Mesothelial cell of epicardium (in vitro differentiated cells): ENCODE data around the gene TREM1. TPM values are rescaled to one million over a fixed set of nuclear protein-coding genes. Genes with fewer than 3 reads are reported as not detected.

Experiments used
- DNase-seq, 2 experiments: peaks; one replicate each; pipeline ENCODE4 v3.0.0; 2021; ENCODE audit warnings: low spot score in 2 of 2; ENCODE audit not compliant: unreplicated experiment in 2 of 2
- H3K27ac Mint-ChIP-seq: 2 replicates; pipeline ENCODE4 v1.8.0; 2021; ENCODE audit warnings: mixed read lengths
- H3K27me3 Mint-ChIP-seq: 2 replicates; pipeline ENCODE4 v1.8.0; 2021; ENCODE audit warnings: low read depth, mixed read lengths
- H3K36me3 Mint-ChIP-seq: 2 replicates; pipeline ENCODE4 v1.8.0; 2021; ENCODE audit warnings: mixed read lengths
- H3K4me1 Mint-ChIP-seq: 2 replicates; pipeline ENCODE4 v1.8.0; 2021; ENCODE audit warnings: mixed read lengths
- H3K4me3 Mint-ChIP-seq: 2 replicates; pipeline ENCODE4 v1.8.0; 2021; ENCODE audit warnings: mild to moderate bottlenecking, moderate library complexity, mixed read lengths
- H3K9me3 Mint-ChIP-seq: 2 replicates; pipeline ENCODE4 v1.8.0; 2021; ENCODE audit warnings: mixed read lengths
- CTCF ChIP-seq: fragments of 200-600 bp; sonication (generic); IDR thresholded peaks from one replicate; pipeline ENCODE4 v1.5.0; 2021; ENCODE audit warnings: antibody characterized with exemption; ENCODE audit not compliant: unreplicated experiment
- total RNA-seq: library from RNA; stranded (reverse); gene quantifications from 3 replicates; pipeline ENCODE4 v1.2.1, GENCODE V29; 2021

TREM1 gene
- total RNA-seq, result 0.34 to 0.53 TPM in 2 of 3 replicates, not detected in the other

- H3K27ac Mint-ChIP-seq, result no peak within 1 kb of the TSS
- no peak for TF ChIP-seq CTCF
- no peak for DNase-seq
Observed at GRCh38 chr6:41286544-41287346, at the start of gene TREM1. Gene TREM1 (minus strand): TSS chr6:41286682. CDS start chr6:41286655, 27 bp downstream.

GRCh38 chr6:41335943-41336342 is 49.5 kb upstream of the TREM1 start:
- Mint-ChIP-seq H3K4me3 (no peak overlapping the region), H3K27me3 (peaks cover 44% of the 10 kb centered on the region), H3K4me1 (peaks cover 19% of the 10 kb centered on the region), H3K36me3 (no peaks in the 10 kb centered on the region), H3K27ac (no peak overlapping the region), H3K9me3 (no peaks in the 10 kb centered on the region)
- no peak for DNase-seq
- TF ChIP-seq CTCF, result no peak

More at GRCh38 chr6:41286544-41287346, at the start of gene TREM1:
- Mint-ChIP-seq H3K9me3 (no peaks in the 10 kb centered on the region), H3K36me3 (no peaks in the 10 kb centered on the region), H3K4me3 (no peak within 1 kb of the TSS), H3K4me1 (peaks cover 22% of the 10 kb centered on the region), H3K27me3 (peaks cover 8% of the 10 kb centered on the region)

GRCh38 chr6:41335296-41335695 is 48.8 kb upstream of the TREM1 start, which contains the start of gene NCR2:
Gene NCR2 (plus strand): TSS chr6:41335608. CDS start chr6:41335877, 269 bp downstream.
- H3K4me1 Mint-ChIP-seq, result peaks cover 22% of the 10 kb centered on the region
- no peak within 1 kb of the TSS for H3K4me3 Mint-ChIP-seq
- H3K27ac Mint-ChIP-seq, result no peak within 1 kb of the TSS
- no peaks in the 10 kb centered on the region for H3K9me3 Mint-ChIP-seq
- no peak for DNase-seq
- peaks cover 39% of the 10 kb centered on the region for H3K27me3 Mint-ChIP-seq
- TF ChIP-seq CTCF, result no peak
- H3K36me3 Mint-ChIP-seq, result no peaks in the 10 kb centered on the region

- H3K27ac Mint-ChIP-seq, result no peak overlapping the region
- H3K4me1 Mint-ChIP-seq, result peaks cover 25% of the 10 kb centered on the region
- DNase-seq, result no peak
- no peaks in the 10 kb centered on the region for H3K9me3 Mint-ChIP-seq
- no peak for TF ChIP-seq CTCF
- H3K36me3 Mint-ChIP-seq, result no peaks in the 10 kb centered on the region
- H3K27me3 Mint-ChIP-seq, result peaks cover 37% of the 10 kb centered on the region
- H3K4me3 Mint-ChIP-seq, result no peak overlapping the region
Observed at GRCh38 chr6:41334482-41335040, 48.1 kb upstream of the TREM1 start.

- H3K4me1 Mint-ChIP-seq, result peaks cover 25% of the 10 kb centered on the region
- no peaks in the 10 kb centered on the region for H3K36me3 Mint-ChIP-seq
- no peaks in the 10 kb centered on the region for H3K9me3 Mint-ChIP-seq
- TF ChIP-seq CTCF, result no peak
- H3K27me3 Mint-ChIP-seq, result peaks cover 37% of the 10 kb centered on the region
- H3K4me3 Mint-ChIP-seq, result no peak overlapping the region
- DNase-seq, result no peak
- no peak overlapping the region for H3K27ac Mint-ChIP-seq
Observed at GRCh38 chr6:41332842-41333736, 46.6 kb upstream of the TREM1 start.
